Ectodermal cell (in vitro differentiated cells): Measurements from ENCODE around the gene RHBDF2.

Source experiments
- H3K27ac ChIP-seq: 2 replicates; pipeline ENCODE4 v1.7.0; 2013; ENCODE audit warnings: mild to moderate bottlenecking, low read depth, low read length; ENCODE audit not compliant: insufficient read depth, poor library complexity, severe bottlenecking
- H3K27me3 ChIP-seq: 2 replicates; pipeline ENCODE4 v1.7.0; 2013; ENCODE audit warnings: mild to moderate bottlenecking, low read length; ENCODE audit not compliant: insufficient read depth, control insufficient read depth, poor library complexity, severe bottlenecking
- H3K36me3 ChIP-seq: one replicate; pipeline ENCODE4 v1.7.0; 2013; ENCODE audit warnings: low read length; ENCODE audit not compliant: control insufficient read depth, insufficient read depth
- H3K4me1 ChIP-seq: one replicate; pipeline ENCODE4 v1.7.0; 2013; ENCODE audit warnings: low read length; ENCODE audit not compliant: control insufficient read depth, insufficient read depth
- H3K4me3 ChIP-seq: 2 replicates; pipeline ENCODE4 v1.7.0; 2013; ENCODE audit warnings: low read depth, low read length, control low read depth; ENCODE audit not compliant: insufficient read depth
- H3K9me3 ChIP-seq: 2 replicates; pipeline ENCODE4 v1.7.0; 2013; ENCODE audit warnings: mild to moderate bottlenecking, low read length, moderate library complexity; ENCODE audit not compliant: control insufficient read depth
- WGBS, 2 experiments: methylation state at CpG; one replicate each; pipeline ENCODE4 v1.1.7; 2013; ENCODE audit warnings: missing lambda C conversion rate in 2 of 2; 5-methylcytosine and 5-hydroxymethylcytosine counted together

The RHBDF2 gene

DNA sequence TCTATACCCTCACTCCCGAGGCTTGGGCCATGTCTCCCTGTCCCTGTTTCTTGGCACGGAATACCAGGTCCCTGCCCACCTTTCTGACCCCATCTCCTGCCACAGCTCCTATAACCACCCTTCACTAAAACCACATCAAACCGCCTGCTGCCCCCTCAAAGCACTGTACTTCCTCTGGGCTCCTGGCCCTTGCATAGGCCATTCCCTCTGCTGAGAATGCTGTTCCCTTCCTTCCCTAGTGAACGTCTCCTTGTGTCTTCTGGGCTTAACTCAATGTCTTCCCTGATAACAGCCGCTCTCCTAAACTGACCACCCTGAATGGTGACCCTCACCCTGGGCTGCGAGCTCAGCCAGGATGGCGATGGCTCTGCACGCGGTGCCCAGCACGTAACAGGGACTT lies 23.1 kb downstream of the RHBDF2 start:
- no peaks in the 10 kb centered on the region for H3K27me3 ChIP-seq
- 93% methylated on average over 10 of the region's 10 CpGs for WGBS, 2 experiments
- H3K36me3 ChIP-seq, result no peaks in the 10 kb centered on the region
- H3K4me3 ChIP-seq, result no peak overlapping the region
- H3K9me3 ChIP-seq, result no peaks in the 10 kb centered on the region
- no peak overlapping the region for H3K27ac ChIP-seq
- no peaks in the 10 kb centered on the region for H3K4me1 ChIP-seq

GRCh38 chr17:76477576-76477975 lies 23.6 kb downstream of the RHBDF2 start:
- H3K36me3 ChIP-seq, result no peaks in the 10 kb centered on the region
- no peaks in the 10 kb centered on the region for H3K4me1 ChIP-seq
- H3K27me3 ChIP-seq, result no peaks in the 10 kb centered on the region
- H3K4me3 ChIP-seq, result no peak overlapping the region
- 94 to 95% methylated on average over 15 of the region's 15 CpGs for WGBS, 2 experiments
- H3K9me3 ChIP-seq, result no peaks in the 10 kb centered on the region
- H3K27ac ChIP-seq, result no peak overlapping the region

GRCh38 chr17:76476736-76477135 lies 24.5 kb downstream of the RHBDF2 start:
- WGBS, 2 experiments, result 94 to 95% methylated on average over 20 of the region's 20 CpGs
- no peaks in the 10 kb centered on the region for H3K36me3 ChIP-seq
- H3K27ac ChIP-seq, result no peak overlapping the region
- no peaks in the 10 kb centered on the region for H3K4me1 ChIP-seq
- no peaks in the 10 kb centered on the region for H3K9me3 ChIP-seq
- no peaks in the 10 kb centered on the region for H3K27me3 ChIP-seq
- no peak overlapping the region for H3K4me3 ChIP-seq

- no peaks in the 10 kb centered on the region for H3K27me3 ChIP-seq
- no peaks in the 10 kb centered on the region for H3K4me1 ChIP-seq
- no peak overlapping the region for H3K27ac ChIP-seq
- H3K36me3 ChIP-seq, result no peaks in the 10 kb centered on the region
- no peak overlapping the region for H3K4me3 ChIP-seq
- H3K9me3 ChIP-seq, result no peaks in the 10 kb centered on the region
- WGBS, 2 experiments, result 92 to 95% methylated on average over 6 of the region's 6 CpGs
Measured at GRCh38 chr17:76475302-76475701, 25.9 kb downstream of the RHBDF2 start.

- Histone ChIP-seq H3K36me3 (no peaks in the 10 kb centered on the region), H3K4me3 (no peak overlapping the region), H3K4me1 (no peaks in the 10 kb centered on the region), H3K9me3 (no peaks in the 10 kb centered on the region), H3K27me3 (no peaks in the 10 kb centered on the region), H3K27ac (no peak overlapping the region)
- 93% methylated on average over 15 of the region's 15 CpGs for WGBS, 2 experiments
Measured at GRCh38 chr17:76474894-76475293, 26.3 kb downstream of the RHBDF2 start.

DNA sequence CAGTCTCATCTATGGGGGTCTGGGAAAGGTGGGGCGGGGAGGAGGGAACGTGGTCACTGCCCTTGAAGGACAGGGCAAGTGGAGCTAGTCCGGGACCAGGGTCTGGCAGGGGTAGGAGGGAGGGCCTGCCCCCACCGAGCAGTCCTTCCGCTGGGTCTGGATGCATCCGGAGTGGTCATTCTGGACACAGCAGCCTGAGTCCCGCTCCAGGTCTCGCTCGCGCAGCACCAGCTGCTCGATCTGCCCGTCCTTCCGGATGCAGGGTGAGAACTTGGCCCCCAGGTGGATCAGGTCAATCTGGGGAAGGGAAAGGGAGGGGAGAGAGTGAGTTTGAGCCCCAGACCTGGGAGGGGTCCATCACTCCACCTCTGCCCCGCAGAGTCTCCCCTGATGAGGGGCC lies 27.0 kb downstream of the RHBDF2 start:
- WGBS, 2 experiments, result 96 to 97% methylated on average over 14 of the region's 14 CpGs
- Histone ChIP-seq H3K4me3 (no peak overlapping the region), H3K27me3 (no peaks in the 10 kb centered on the region), H3K9me3 (no peaks in the 10 kb centered on the region), H3K36me3 (no peaks in the 10 kb centered on the region), H3K4me1 (no peaks in the 10 kb centered on the region), H3K27ac (no peak overlapping the region)

DNA sequence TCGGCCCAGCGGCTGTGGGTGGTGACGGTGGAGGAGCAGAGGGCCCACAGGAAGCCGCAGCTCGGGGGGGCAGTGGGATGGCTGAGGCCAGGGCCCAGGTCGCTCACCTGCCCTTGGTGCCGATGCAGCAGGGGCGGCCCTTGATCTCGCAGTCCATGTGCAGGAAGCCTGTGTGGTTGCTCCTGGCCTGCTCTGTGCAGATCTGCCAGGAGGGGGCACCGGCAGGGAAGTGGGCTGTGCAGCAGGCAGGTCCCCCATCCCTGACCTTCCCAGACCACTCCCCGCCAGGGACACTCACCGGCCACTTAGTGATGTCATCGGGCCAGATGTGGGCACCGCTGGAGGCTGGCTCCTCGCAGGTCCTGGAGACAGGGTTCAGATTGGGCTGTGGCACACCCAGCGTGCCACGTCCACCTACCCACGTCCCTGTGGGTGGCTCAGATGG lies 27.7 kb downstream of the RHBDF2 start:
- no peaks in the 10 kb centered on the region for H3K27me3 ChIP-seq
- no peak overlapping the region for H3K27ac ChIP-seq
- WGBS, 2 experiments, result 83 to 84% methylated on average over 18 of the region's 18 CpGs
- H3K4me3 ChIP-seq, result no peak overlapping the region
- no peaks in the 10 kb centered on the region for H3K36me3 ChIP-seq
- no peaks in the 10 kb centered on the region for H3K9me3 ChIP-seq
- no peaks in the 10 kb centered on the region for H3K4me1 ChIP-seq

- Histone ChIP-seq H3K27me3 (no peaks in the 10 kb centered on the region), H3K4me3 (no peak overlapping the region), H3K27ac (no peak overlapping the region), H3K9me3 (no peaks in the 10 kb centered on the region), H3K4me1 (peaks cover 6% of the 10 kb centered on the region), H3K36me3 (no peaks in the 10 kb centered on the region)
- WGBS, 2 experiments, result 97% methylated on average over 11 of the region's 11 CpGs
Measured at GRCh38 chr17:76472726-76473125, 28.5 kb downstream of the RHBDF2 start.

DNA sequence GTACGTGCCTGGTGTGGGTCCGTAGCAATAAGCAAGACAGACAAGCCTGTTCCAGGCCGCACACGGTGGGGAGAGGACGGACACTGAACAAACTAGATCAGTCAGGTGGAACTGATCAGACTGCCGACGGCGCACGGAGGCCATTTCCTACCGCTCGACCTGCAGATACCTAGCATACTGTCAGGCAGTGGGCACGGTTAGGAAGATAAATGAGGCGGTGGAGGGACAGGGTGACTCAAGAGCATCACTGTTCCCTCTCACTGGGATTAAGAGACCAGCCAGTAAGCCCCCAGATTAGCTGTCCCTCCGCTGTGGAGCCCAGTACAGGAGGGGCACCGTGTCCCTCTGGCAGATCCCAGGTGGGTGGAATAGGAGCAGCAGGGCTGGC lies 29.0 kb downstream of the RHBDF2 start:
- no peak overlapping the region for H3K4me3 ChIP-seq
- H3K27me3 ChIP-seq, result no peaks in the 10 kb centered on the region
- no peak overlapping the region for H3K27ac ChIP-seq
- 95% methylated on average over 15 of the region's 15 CpGs for WGBS, 2 experiments
- H3K4me1 ChIP-seq, result peaks cover 10% of the 10 kb centered on the region
- no peaks in the 10 kb centered on the region for H3K9me3 ChIP-seq
- H3K36me3 ChIP-seq, result no peaks in the 10 kb centered on the region

GRCh38 chr17:76471498-76472257 lies 29.5 kb downstream of the RHBDF2 start:
- no peak overlapping the region for H3K27ac ChIP-seq
- H3K36me3 ChIP-seq, result no peaks in the 10 kb centered on the region
- H3K4me3 ChIP-seq, result no peak overlapping the region
- no peaks in the 10 kb centered on the region for H3K9me3 ChIP-seq
- peaks cover 12% of the 10 kb centered on the region for H3K4me1 ChIP-seq
- 94 to 95% methylated on average over 35 of the region's 35 CpGs for WGBS, 2 experiments
- no peaks in the 10 kb centered on the region for H3K27me3 ChIP-seq
